Type B pancreatic cell (in vitro differentiated cells): Measurements from ENCODE around the gene TSN. TPM values are rescaled to one million over a fixed set of nuclear protein-coding genes. Genes with fewer than 3 reads are reported as not detected.
"Not testable (repeated sequence)": the region's sequence is repeated elsewhere in the genome, so short reads cannot be mapped to it uniquely, and the experiment has no call there.

Experiments used
- DNase-seq: peaks from one replicate; pipeline ENCODE4 v3.0.0; 2021; ENCODE audit warnings: mixed read lengths; ENCODE audit not compliant: unreplicated experiment; ENCODE audit errors: extremely low spot score
- H3K27ac Mint-ChIP-seq: 2 replicates; pipeline ENCODE4 v1.8.0; 2021; ENCODE audit warnings: mild to moderate bottlenecking, mixed read lengths
- H3K27me3 Mint-ChIP-seq: 2 replicates; pipeline ENCODE4 v1.8.0; 2021; ENCODE audit warnings: mixed read lengths
- H3K36me3 Mint-ChIP-seq: 2 replicates; pipeline ENCODE4 v1.8.0; 2021; ENCODE audit warnings: mixed read lengths
- H3K4me1 Mint-ChIP-seq: one replicate; pipeline ENCODE4 v1.8.0; 2021; ENCODE audit warnings: mixed read lengths; ENCODE audit not compliant: unreplicated experiment
- H3K4me3 Mint-ChIP-seq: 2 replicates; pipeline ENCODE4 v1.8.0; 2021; ENCODE audit warnings: mild to moderate bottlenecking, mixed read lengths
- H3K9me3 Mint-ChIP-seq: 2 replicates; pipeline ENCODE4 v1.8.0; 2021; ENCODE audit warnings: mixed read lengths
- CTCF ChIP-seq: fragments of 200-600 bp; sonication (generic); conservative IDR thresholded peaks from 2 replicates; pipeline ENCODE4 v1.5.0; 2021; ENCODE audit warnings: antibody characterized with exemption, mild to moderate bottlenecking
- total RNA-seq: library from RNA; stranded (reverse); gene quantifications from 2 replicates; pipeline ENCODE4 v1.2.1, GENCODE V29; 2021; ENCODE audit warnings: low replicate concordance

Gene TSN
- total RNA-seq, 1 donor from 2014 or later = 87.6 TPM

GRCh38 chr2:121810959-121811853, 55.8 kb downstream of the TSN start:
- Mint-ChIP-seq H3K27me3 (peaks cover 16% of the 10 kb centered on the region), H3K4me1 (peaks cover 9% of the 10 kb centered on the region)

GRCh38 chr2:121813083-121813482, 57.6 kb downstream of the TSN start:
- H3K4me1 Mint-ChIP-seq, H3K36me3 Mint-ChIP-seq, H3K9me3 Mint-ChIP-seq, H3K27ac Mint-ChIP-seq, DNase-seq, H3K4me3 Mint-ChIP-seq, H3K27me3 Mint-ChIP-seq: not testable (repeated sequence)

More at GRCh38 chr2:121810959-121811853, 55.8 kb downstream of the TSN start:
- Mint-ChIP-seq H3K27ac (peak overlapping the region; percentile 14), H3K4me3 (no peak overlapping the region), H3K9me3 (no peaks in the 10 kb centered on the region), H3K36me3 (peaks cover 5% of the 10 kb centered on the region)
- DNase-seq = no peak
- peak; percentile 83 for TF ChIP-seq CTCF

DNA sequence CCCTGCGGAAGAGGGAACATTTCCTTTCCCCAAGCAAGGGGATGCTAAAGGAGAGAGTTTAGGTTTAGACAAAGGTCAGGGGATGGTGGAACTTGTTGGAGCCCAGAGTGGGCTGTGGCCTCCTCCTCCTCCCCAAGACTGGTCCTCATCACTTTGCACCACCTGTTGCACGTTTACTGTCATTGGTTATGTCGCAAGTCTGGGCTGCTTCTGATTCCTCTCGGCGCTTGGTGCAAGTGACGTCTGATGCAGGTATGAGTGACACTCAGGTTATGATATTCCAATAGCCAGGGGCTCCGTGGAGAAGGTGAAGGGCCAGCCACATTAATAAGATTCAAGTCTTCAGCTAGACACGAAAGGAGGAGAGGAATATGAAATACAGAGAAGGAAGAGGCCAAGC, 59.8 kb downstream of the TSN start:
- no peak overlapping the region for H3K27ac Mint-ChIP-seq
- H3K36me3 Mint-ChIP-seq = peaks cover 5% of the 10 kb centered on the region
- no peak overlapping the region for H3K4me3 Mint-ChIP-seq
- DNase-seq = no peak
- no peak for TF ChIP-seq CTCF
- H3K4me1 Mint-ChIP-seq = peaks cover 15% of the 10 kb centered on the region
- H3K27me3 Mint-ChIP-seq = peaks cover 15% of the 10 kb centered on the region
- H3K9me3 Mint-ChIP-seq = no peaks in the 10 kb centered on the region

DNA sequence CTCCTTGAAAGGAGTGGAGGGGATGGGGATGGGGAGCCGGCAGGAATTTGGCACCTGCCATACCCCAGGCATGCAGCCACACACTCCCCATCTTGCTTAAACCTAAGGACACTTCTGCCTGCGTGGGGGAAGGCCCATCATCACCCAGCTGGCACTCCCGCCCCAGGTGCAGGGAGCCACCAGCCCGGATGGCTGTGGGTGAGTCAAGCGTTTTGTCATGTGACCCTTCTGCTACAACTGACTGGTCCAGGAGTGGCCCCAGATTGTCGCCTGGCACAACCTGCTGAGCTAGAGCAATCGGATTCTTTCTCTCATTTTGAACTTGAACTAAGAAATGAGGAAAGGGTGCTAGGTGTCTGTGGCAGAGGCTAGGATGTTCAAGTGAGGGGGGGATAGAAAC, 61.3 kb downstream of the TSN start:
- DNase-seq = no peak
- peaks cover 12% of the 10 kb centered on the region for H3K27me3 Mint-ChIP-seq
- peaks cover 5% of the 10 kb centered on the region for H3K4me1 Mint-ChIP-seq
- no peak overlapping the region for H3K4me3 Mint-ChIP-seq
- no peak overlapping the region for H3K27ac Mint-ChIP-seq
- no peaks in the 10 kb centered on the region for H3K9me3 Mint-ChIP-seq
- H3K36me3 Mint-ChIP-seq = peaks cover 5% of the 10 kb centered on the region
- TF ChIP-seq CTCF = no peak

DNA sequence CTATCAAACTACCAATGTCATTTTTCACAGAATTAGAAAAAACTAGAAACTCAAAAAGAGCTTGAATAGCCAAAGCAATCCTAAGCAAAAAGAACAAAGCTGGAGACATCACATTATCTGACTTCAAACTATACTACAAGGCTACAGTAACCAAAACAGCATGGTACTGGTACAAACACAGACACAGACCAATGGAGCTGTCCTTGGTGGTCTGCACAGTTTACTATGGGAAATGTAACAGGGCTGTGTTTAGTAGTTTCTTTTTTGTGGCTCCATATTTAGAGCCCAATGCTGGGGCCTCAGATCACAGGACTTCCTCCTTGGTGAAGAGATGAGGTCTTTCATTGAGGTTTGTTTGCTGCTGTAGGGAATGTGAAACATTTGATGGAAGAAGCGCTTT, 61.9 kb downstream of the TSN start:
- DNase-seq, H3K4me3 Mint-ChIP-seq, H3K9me3 Mint-ChIP-seq, H3K27ac Mint-ChIP-seq, H3K4me1 Mint-ChIP-seq, H3K36me3 Mint-ChIP-seq: not testable (repeated sequence)
- peaks cover 10% of the 10 kb centered on the region for H3K27me3 Mint-ChIP-seq

Other genes starting within 250 kb of the TSN start
- gene RNU4ATAC, start 224.8 kb upstream of the TSN start, total RNA-seq = not detected in 2 replicates
- 42.7 and 74.6 TPM in 2 replicates for gene CLASP1, start 106.2 kb upstream of the TSN start, total RNA-seq
- 55.5 and 60.9 TPM in 2 replicates for gene NIFK, start 18.8 kb upstream of the TSN start, total RNA-seq